Loucy (cell line): ENCODE results near the gene KLHDC2.
"Not testable (repeated sequence)": the region's sequence is repeated elsewhere in the genome, so short reads cannot be mapped to it uniquely, and the experiment has no call there.

Experiments
- H2AFZ ChIP-seq: fragments of 200-600 bp; sonication (generic); 2 replicates; pipeline ENCODE4 v1.6.0; 2016; ENCODE audit warnings: antibody characterized with exemption, mild to moderate bottlenecking, low read length, moderate library complexity
- H3F3A ChIP-seq: fragments of 200-600 bp; 2 replicates; pipeline ENCODE4 v1.6.0; 2016; ENCODE audit warnings: antibody characterized with exemption, low read depth, mild to moderate bottlenecking
- H3K27me3 ChIP-seq: fragments of 200-600 bp; sonication (generic); 2 replicates; pipeline ENCODE4 v1.6.1; 2014; ENCODE audit warnings: low read length, mild to moderate bottlenecking; ENCODE audit not compliant: insufficient read depth, poor library complexity, severe bottlenecking
- H3K36me3 ChIP-seq: fragments of 200-600 bp; sonication (generic); 2 replicates; pipeline ENCODE4 v1.6.1; 2016; ENCODE audit warnings: low read length; ENCODE audit not compliant: insufficient read depth
- H3K4me1 ChIP-seq: fragments of 200-600 bp; sonication (generic); 2 replicates; pipeline ENCODE4 v1.5.1; 2014; ENCODE audit warnings: low read length, mild to moderate bottlenecking; ENCODE audit not compliant: insufficient read depth, poor library complexity, severe bottlenecking
- H3K4me2 ChIP-seq: fragments of 200-600 bp; sonication (generic); 2 replicates; pipeline ENCODE4 v1.6.0; 2014; ENCODE audit warnings: antibody characterized with exemption, low read length, low read depth, mild to moderate bottlenecking; ENCODE audit not compliant: poor library complexity, severe bottlenecking
- H3K4me3 ChIP-seq: fragments of 200-600 bp; sonication (generic); 2 replicates; pipeline ENCODE4 v1.5.1; 2014; ENCODE audit warnings: low read length, mild to moderate bottlenecking, mixed read lengths; ENCODE audit not compliant: poor library complexity, severe bottlenecking
- H3K79me2 ChIP-seq: fragments of 200-600 bp; sonication (generic); 2 replicates; pipeline ENCODE4 v1.6.1; 2014; ENCODE audit warnings: low read length; ENCODE audit not compliant: insufficient read depth
- H3K9ac ChIP-seq: fragments of 200-600 bp; sonication (generic); 2 replicates; pipeline ENCODE4 v1.6.0; 2014; ENCODE audit warnings: mild to moderate bottlenecking, low read depth, low read length, moderate library complexity; ENCODE audit not compliant: poor library complexity, severe bottlenecking
- H3K9me2 ChIP-seq: fragments of 200-600 bp; sonication (generic); replicated peaks from 2 replicates; pipeline ENCODE4 v1.6.1; 2016; ENCODE audit warnings: low read depth, low read length, mixed read lengths
- H3K9me3 ChIP-seq: fragments of 200-600 bp; sonication (generic); 2 replicates; pipeline ENCODE4 v1.6.1; 2014; ENCODE audit warnings: mild to moderate bottlenecking, antibody characterized with exemption, low read length, low read depth; ENCODE audit not compliant: insufficient read depth
- H4K20me1 ChIP-seq: fragments of 200-600 bp; sonication (generic); 2 replicates; pipeline ENCODE4 v1.6.0; 2014; ENCODE audit warnings: antibody characterized with exemption, low read length, mild to moderate bottlenecking; ENCODE audit not compliant: insufficient read depth, poor library complexity, severe bottlenecking
- EZH2phosphoT487 ChIP-seq: fragments of 200-600 bp; IDR thresholded peaks from 2 replicates; pipeline ENCODE4 v1.6.1; 2018; ENCODE audit warnings: antibody characterized with exemption, mild to moderate bottlenecking, moderate library complexity, borderline replicate concordance
- TF ChIP-seq, protein P1 (sequence below): fragments of 200-600 bp; sonication (generic); conservative IDR thresholded peaks from 2 replicates; pipeline ENCODE4 v1.5.1; 2014; ENCODE audit warnings: mild to moderate bottlenecking, antibody characterized with exemption, low read length

Gene KLHDC2

DNA sequence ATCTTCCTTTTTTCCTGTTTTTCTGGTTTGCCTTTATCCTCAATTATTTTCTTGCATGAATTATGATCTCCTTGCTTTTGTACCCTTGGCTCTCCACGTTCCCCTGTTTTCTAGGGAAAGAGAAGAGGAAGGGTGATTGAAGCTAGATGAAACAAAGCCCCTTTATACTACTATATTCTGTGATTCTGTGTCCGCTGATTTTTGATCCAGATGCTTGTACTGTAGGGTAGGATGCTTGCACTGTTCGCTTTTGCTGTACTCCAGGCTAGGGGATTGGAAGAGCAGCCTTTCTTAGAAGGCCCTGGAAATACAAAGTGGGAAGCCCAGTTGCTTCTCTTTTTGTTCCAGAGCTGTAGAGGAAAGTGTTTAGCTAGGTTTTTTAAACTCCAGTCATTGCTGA lies 35.1 kb upstream of the KLHDC2 start:
- Histone ChIP-seq H3K36me3 (no peaks in the 10 kb centered on the region), H2AFZ (no peak overlapping the region), H3K4me1 (no peaks in the 10 kb centered on the region), H3K79me2 (no peaks in the 10 kb centered on the region), H4K20me1 (no peaks in the 10 kb centered on the region), H3K4me2 (no peak overlapping the region), H3K27me3 (no peaks in the 10 kb centered on the region), H3K9me2 (no peaks in the 10 kb centered on the region), H3F3A (no peaks in the 10 kb centered on the region), H3K9me3 (no peaks in the 10 kb centered on the region), H3K9ac (no peak overlapping the region), H3K4me3 (no peak overlapping the region)
- no peak for TF ChIP-seq EZH2phosphoT487
- TF ChIP-seq, protein P1, sequence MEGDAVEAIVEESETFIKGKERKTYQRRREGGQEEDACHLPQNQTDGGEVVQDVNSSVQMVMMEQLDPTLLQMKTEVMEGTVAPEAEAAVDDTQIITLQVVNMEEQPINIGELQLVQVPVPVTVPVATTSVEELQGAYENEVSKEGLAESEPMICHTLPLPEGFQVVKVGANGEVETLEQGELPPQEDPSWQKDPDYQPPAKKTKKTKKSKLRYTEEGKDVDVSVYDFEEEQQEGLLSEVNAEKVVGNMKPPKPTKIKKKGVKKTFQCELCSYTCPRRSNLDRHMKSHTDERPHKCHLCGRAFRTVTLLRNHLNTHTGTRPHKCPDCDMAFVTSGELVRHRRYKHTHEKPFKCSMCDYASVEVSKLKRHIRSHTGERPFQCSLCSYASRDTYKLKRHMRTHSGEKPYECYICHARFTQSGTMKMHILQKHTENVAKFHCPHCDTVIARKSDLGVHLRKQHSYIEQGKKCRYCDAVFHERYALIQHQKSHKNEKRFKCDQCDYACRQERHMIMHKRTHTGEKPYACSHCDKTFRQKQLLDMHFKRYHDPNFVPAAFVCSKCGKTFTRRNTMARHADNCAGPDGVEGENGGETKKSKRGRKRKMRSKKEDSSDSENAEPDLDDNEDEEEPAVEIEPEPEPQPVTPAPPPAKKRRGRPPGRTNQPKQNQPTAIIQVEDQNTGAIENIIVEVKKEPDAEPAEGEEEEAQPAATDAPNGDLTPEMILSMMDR, result no peak

DNA sequence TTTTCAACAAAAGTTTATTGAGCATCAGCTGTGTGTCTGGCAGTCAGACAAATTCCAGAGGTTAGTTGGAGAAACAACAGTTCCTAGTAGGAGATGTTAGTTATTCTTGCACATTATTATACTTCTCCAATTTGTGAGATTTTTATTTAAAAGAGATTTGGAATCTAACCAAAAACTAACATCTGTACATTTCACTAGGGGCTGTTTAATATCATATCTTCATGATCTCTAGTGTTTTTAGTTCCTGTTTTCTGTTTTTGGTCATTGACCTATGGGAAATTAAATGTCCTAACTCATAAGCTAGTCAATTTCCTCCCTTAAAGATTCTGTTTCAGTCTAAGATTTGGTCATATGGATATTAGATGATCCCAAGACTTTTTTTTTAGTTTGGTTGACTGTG lies 34.1 kb upstream of the KLHDC2 start:
- no peak overlapping the region for H3K4me2 ChIP-seq
- H3F3A ChIP-seq, result no peaks in the 10 kb centered on the region
- H3K27me3 ChIP-seq, result no peaks in the 10 kb centered on the region
- no peaks in the 10 kb centered on the region for H3K9me3 ChIP-seq
- TF ChIP-seq, protein P1, result no peak
- no peak for TF ChIP-seq EZH2phosphoT487
- no peak overlapping the region for H3K9ac ChIP-seq
- H3K36me3 ChIP-seq, result no peaks in the 10 kb centered on the region
- no peaks in the 10 kb centered on the region for H3K4me1 ChIP-seq
- H3K4me3 ChIP-seq, result no peak overlapping the region
- no peaks in the 10 kb centered on the region for H3K9me2 ChIP-seq
- H2AFZ ChIP-seq, result no peak overlapping the region
- no peaks in the 10 kb centered on the region for H3K79me2 ChIP-seq
- no peaks in the 10 kb centered on the region for H4K20me1 ChIP-seq

DNA sequence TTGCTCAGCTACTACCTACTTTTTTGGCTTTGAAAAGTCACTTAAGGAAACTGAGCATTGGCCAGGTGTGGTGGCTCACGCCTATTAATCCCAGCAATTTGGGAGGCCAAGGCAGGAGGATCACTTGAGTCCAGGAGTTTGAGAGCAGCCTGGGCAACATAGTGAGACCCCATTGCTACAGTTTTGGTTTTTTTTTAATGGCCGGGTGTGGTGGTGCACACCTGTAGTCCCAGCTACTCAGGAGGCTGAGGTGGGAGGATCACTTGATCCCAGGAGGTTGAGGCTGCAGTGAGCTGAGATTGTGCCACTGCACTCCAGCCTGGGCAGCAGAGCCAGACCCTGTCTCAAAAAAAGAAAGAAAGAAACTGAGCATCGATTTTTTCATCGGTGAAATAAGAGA lies 32.3 kb upstream of the KLHDC2 start:
- not testable (repeated sequence) for H3K9me3 ChIP-seq, H3K79me2 ChIP-seq, H3K4me3 ChIP-seq, H3K9ac ChIP-seq, H3K36me3 ChIP-seq, H3K4me1 ChIP-seq, H3K4me2 ChIP-seq, H3F3A ChIP-seq, H3K27me3 ChIP-seq, H4K20me1 ChIP-seq, H2AFZ ChIP-seq, H3K9me2 ChIP-seq

DNA sequence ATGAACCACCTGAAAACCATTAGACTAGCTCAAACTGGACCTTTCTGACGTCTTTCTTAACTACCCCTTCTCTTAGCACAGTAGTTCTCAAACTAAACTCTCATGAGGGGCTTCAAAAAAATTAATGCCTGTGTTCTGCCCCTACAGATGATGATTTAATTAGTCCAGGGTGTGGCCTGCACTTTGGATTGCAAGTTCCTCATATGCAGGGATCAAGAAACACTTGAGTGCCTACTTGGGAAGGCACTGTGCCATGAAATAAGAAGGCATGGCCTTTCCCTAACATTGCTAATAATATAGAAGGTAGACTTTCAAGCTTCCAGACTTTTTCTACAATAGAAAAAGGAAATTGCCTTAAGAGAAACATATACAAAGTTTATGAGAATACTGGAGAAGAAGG lies 22.8 kb upstream of the KLHDC2 start:
- Histone ChIP-seq H3F3A (no peaks in the 10 kb centered on the region), H3K27me3 (no peaks in the 10 kb centered on the region), H3K36me3 (no peaks in the 10 kb centered on the region), H3K4me3 (no peak overlapping the region), H3K79me2 (no peaks in the 10 kb centered on the region), H3K4me2 (no peak overlapping the region), H3K9me3 (no peaks in the 10 kb centered on the region), H2AFZ (no peak overlapping the region), H4K20me1 (no peaks in the 10 kb centered on the region), H3K9me2 (no peaks in the 10 kb centered on the region), H3K4me1 (no peaks in the 10 kb centered on the region), H3K9ac (no peak overlapping the region)
- no peak for TF ChIP-seq EZH2phosphoT487
- TF ChIP-seq, protein P1, result no peak

- H3K36me3 ChIP-seq, H2AFZ ChIP-seq, H3K27me3 ChIP-seq, H3K4me3 ChIP-seq, H3K79me2 ChIP-seq, H4K20me1 ChIP-seq, H3K9ac ChIP-seq, H3K9me2 ChIP-seq, H3K9me3 ChIP-seq, H3K4me2 ChIP-seq, H3K4me1 ChIP-seq, H3F3A ChIP-seq: not testable (repeated sequence)
Observed at GRCh38 chr14:49746476-49746875, 21.5 kb upstream of the KLHDC2 start.
